ENCODE data around the gene SLC6A16.
"Not testable (repeated sequence)": the region's sequence is repeated elsewhere in the genome, so short reads cannot be mapped to it uniquely, and the experiment has no call there.

Gene SLC6A16

GRCh38 chr19:49328741-49329140 is 3.8 kb upstream of the SLC6A16 start:
- no peak for DNase-seq

GRCh38 chr19:49327878-49328544 is 3.0 kb upstream of the SLC6A16 start:
- no peak for DNase-seq

GRCh38 chr19:49326165-49326704 is 1.2 kb upstream of the SLC6A16 start:
- no peak for DNase-seq

GRCh38 chr19:49325756-49326155 is 765 bp upstream of the SLC6A16 start:
- not testable (repeated sequence) for DNase-seq

GRCh38 chr19:49318296-49318695 is 6.7 kb downstream of the SLC6A16 start:
- no peak for DNase-seq

GRCh38 chr19:49316284-49316683 is 8.7 kb downstream of the SLC6A16 start:
- no peak for DNase-seq

- no peak for DNase-seq
Observed at GRCh38 chr19:49315111-49315510, 9.9 kb downstream of the SLC6A16 start.

GRCh38 chr19:49309087-49309486 is 15.9 kb downstream of the SLC6A16 start:
- no peak for DNase-seq

- not testable (repeated sequence) for DNase-seq
Observed at GRCh38 chr19:49306734-49307133, 18.3 kb downstream of the SLC6A16 start.

- DNase-seq: no peak
Observed at GRCh38 chr19:49301866-49302252, 23.1 kb downstream of the SLC6A16 start.

GRCh38 chr19:49301165-49301865 is 23.7 kb downstream of the SLC6A16 start:
- peak; percentile 50 for DNase-seq

GRCh38 chr19:49298653-49299052 is 26.3 kb downstream of the SLC6A16 start:
- not testable (repeated sequence) for DNase-seq

GRCh38 chr19:49297403-49297802 is 27.6 kb downstream of the SLC6A16 start:
- DNase-seq: no peak

GRCh38 chr19:49295208-49295880 is 29.6 kb downstream of the SLC6A16 start:
- DNase-seq: no peak

- no peak for DNase-seq
Observed at GRCh38 chr19:49294401-49294800, 30.6 kb downstream of the SLC6A16 start.

- DNase-seq: no peak
Observed at GRCh38 chr19:49290517-49290916, 34.5 kb downstream of the SLC6A16 start.

- DNase-seq: not testable (repeated sequence)
Observed at GRCh38 chr19:49289286-49289685, 35.7 kb downstream of the SLC6A16 start.

GRCh38 chr19:49288205-49288604 is 36.8 kb downstream of the SLC6A16 start:
- DNase-seq: not testable (repeated sequence)

GRCh38 chr19:49287141-49287770 is 37.7 kb downstream of the SLC6A16 start:
- DNase-seq: no peak

- no peak for DNase-seq
Observed at GRCh38 chr19:49282184-49282583, 42.8 kb downstream of the SLC6A16 start.

- no peak for DNase-seq
Observed at GRCh38 chr19:49272204-49272603, 52.8 kb downstream of the SLC6A16 start.

GRCh38 chr19:49271080-49271753 is 53.8 kb downstream of the SLC6A16 start:
- DNase-seq: no peak

- DNase-seq: not testable (repeated sequence)
Observed at GRCh38 chr19:49266409-49266808, 58.6 kb downstream of the SLC6A16 start.

All from NCI-H2227 treated with DMSO at 0.1 percent for 48 hours (cell line).